Caco-2 (cell line): ENCODE data around the gene RHBDD1. TPM values are rescaled to one million over a fixed set of nuclear protein-coding genes. Genes with fewer than 3 reads are reported as not detected.

ENCODE experiments used
- BruUV-seq: library from RNA; stranded (reverse); fragments of 400-500 nt; replicated peaks from 2 replicates; lab custom pipeline; 2021; lab: Mats Ljungman, UMichigan
- CTCF ChIA-PET: fragments of 300-600 bp; sonication (Branson Sonifier 250); formaldehyde crosslinking; loops from one replicate; lab custom pipeline; 2022; ENCODE audit warnings: antibody characterized with exemption; lab: Charles Lee
- POLR2A ChIA-PET: fragments of 300-600 bp; sonication (Branson Sonifier 250); formaldehyde crosslinking; loops from one replicate; lab custom pipeline; 2022; ENCODE audit warnings: antibody characterized with exemption; lab: Charles Lee
- DNase-seq, 2 experiments: peaks; one replicate each; pipeline versions ENCODE4 v3.0.0 to v3.0.0-alpha.2; 2020 to 2022
- H3K27me3 ChIP-seq: replicated peaks from 2 replicates; pipeline ENCODE4 v1.6.0; 2011; ENCODE audit warnings: low read length; ENCODE audit not compliant: control insufficient read depth, insufficient read depth
- H3K36me3 ChIP-seq: 2 replicates; pipeline ENCODE4 v1.5.1; 2011; ENCODE audit warnings: low read length; ENCODE audit not compliant: control insufficient read depth, insufficient read depth
- H3K4me1 ChIP-seq: fragments of 250-450 bp; sonication (Bioruptor Pico); 2 replicates; pipeline ENCODE4 v1.5.1; 2020; ENCODE audit warnings: mild to moderate bottlenecking
- H3K4me3 ChIP-seq: 2 replicates; pipeline ENCODE4 v1.5.1; 2011; ENCODE audit warnings: low read depth, mild to moderate bottlenecking, control low read depth, low read length
- H3K9me3 ChIP-seq: fragments of 250-450 bp; sonication (Bioruptor Pico); 2 replicates; pipeline ENCODE4 v1.5.1; 2020; ENCODE audit warnings: mild to moderate bottlenecking, moderate library complexity
- H3K27ac Mint-ChIP-seq: one replicate; pipeline ENCODE4 v1.8.0; 2022; ENCODE audit warnings: mixed read lengths; ENCODE audit not compliant: unreplicated experiment
- H3K27me3 Mint-ChIP-seq: one replicate; pipeline ENCODE4 v1.8.0; 2022; ENCODE audit warnings: mixed read lengths; ENCODE audit not compliant: insufficient read depth, unreplicated experiment
- H3K36me3 Mint-ChIP-seq: one replicate; pipeline ENCODE4 v1.8.0; 2022; ENCODE audit warnings: mild to moderate bottlenecking, mixed read lengths; ENCODE audit not compliant: insufficient read depth, unreplicated experiment
- H3K4me1 Mint-ChIP-seq: one replicate; pipeline ENCODE4 v1.8.0; 2022; ENCODE audit warnings: low read depth, mixed read lengths; ENCODE audit not compliant: unreplicated experiment
- H3K4me3 Mint-ChIP-seq: one replicate; pipeline ENCODE4 v1.8.0; 2022; ENCODE audit warnings: mild to moderate bottlenecking, moderate library complexity, mixed read lengths; ENCODE audit not compliant: unreplicated experiment
- H3K9me3 Mint-ChIP-seq: one replicate; pipeline ENCODE4 v1.8.0; 2022; ENCODE audit warnings: mixed read lengths; ENCODE audit not compliant: unreplicated experiment
- intact Hi-C: fragments of 100-400 bp; cut with micrococcal nuclease; formaldehyde crosslinking; loops from one replicate; pipeline ENCODE4 v1.10.0; 2022; ENCODE audit not compliant: unreplicated experiment
- total RNA-seq: library from RNA; stranded (reverse); gene quantifications from 2 replicates; pipeline ENCODE4 v1.2.3, GENCODE V29; 2022
- TF ChIP-seq, protein P1 (sequence below), 2 experiments: fragments of 200-600 bp in 1 of 2; IDR thresholded peaks; 1 replicate in 1 of 2; 2 replicates in 1 of 2; pipeline versions ENCODE4 v1.5.1 to v1.8.0; 2011 to 2022; ENCODE audit warnings: antibody characterized with exemption in 1 of 2, control low read depth in 1 of 2, inconsistent platforms in 1 of 2, low read depth in 1 of 2, low read length in 1 of 2, mild to moderate bottlenecking in 1 of 2, moderate library complexity in 1 of 2; ENCODE audit not compliant: insufficient read depth in 1 of 2, severe bottlenecking in 1 of 2, unreplicated experiment in 1 of 2

Gene RHBDD1
- total RNA-seq, 1 experiment from 2014 or later, result 14.3 TPM

GRCh38 chr2:226837787-226838603 lies 2.1 kb downstream of the RHBDD1 start:
- H3K36me3 Mint-ChIP-seq, result peaks cover 10% of the 10 kb centered on the region
- no peaks in the 10 kb centered on the region for H3K27me3 ChIP-seq
- H3K27me3 Mint-ChIP-seq, result no peaks in the 10 kb centered on the region
- no peaks in the 10 kb centered on the region for H3K36me3 ChIP-seq
- BruUV-seq, result no TSS peak
- TF ChIP-seq, protein P1, sequence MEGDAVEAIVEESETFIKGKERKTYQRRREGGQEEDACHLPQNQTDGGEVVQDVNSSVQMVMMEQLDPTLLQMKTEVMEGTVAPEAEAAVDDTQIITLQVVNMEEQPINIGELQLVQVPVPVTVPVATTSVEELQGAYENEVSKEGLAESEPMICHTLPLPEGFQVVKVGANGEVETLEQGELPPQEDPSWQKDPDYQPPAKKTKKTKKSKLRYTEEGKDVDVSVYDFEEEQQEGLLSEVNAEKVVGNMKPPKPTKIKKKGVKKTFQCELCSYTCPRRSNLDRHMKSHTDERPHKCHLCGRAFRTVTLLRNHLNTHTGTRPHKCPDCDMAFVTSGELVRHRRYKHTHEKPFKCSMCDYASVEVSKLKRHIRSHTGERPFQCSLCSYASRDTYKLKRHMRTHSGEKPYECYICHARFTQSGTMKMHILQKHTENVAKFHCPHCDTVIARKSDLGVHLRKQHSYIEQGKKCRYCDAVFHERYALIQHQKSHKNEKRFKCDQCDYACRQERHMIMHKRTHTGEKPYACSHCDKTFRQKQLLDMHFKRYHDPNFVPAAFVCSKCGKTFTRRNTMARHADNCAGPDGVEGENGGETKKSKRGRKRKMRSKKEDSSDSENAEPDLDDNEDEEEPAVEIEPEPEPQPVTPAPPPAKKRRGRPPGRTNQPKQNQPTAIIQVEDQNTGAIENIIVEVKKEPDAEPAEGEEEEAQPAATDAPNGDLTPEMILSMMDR (IDR thresholded peaks at IDR 0.05; ENCODE audit: insufficient read depth in 1 of 2, low read depth in 1 of 2, low read length in 1 of 2, severe bottlenecking in 1 of 2, unreplicated experiment in 1 of 2), result no peak
- H3K27ac Mint-ChIP-seq, result peak overlapping the region; percentile 94
- ChIA-PET CTCF (no interaction called here), POLR2A (interaction anchor here (0.6 kb wide), 1 partner anchor 806 kb away, joined by 5 read pairs; no protein-coding TSS in a partner anchor)
- H3K4me3 Mint-ChIP-seq, result peak overlapping the region; percentile 90
- DNase-seq, result no peak
- no peaks in the 10 kb centered on the region for H3K9me3 ChIP-seq
- intact Hi-C loops, result no loop called here
- no peaks in the 10 kb centered on the region for H3K4me1 Mint-ChIP-seq
- peaks cover 12% of the 10 kb centered on the region; the same call in 1 of the 2 replicates for H3K4me1 ChIP-seq
- H3K9me3 Mint-ChIP-seq, result no peaks in the 10 kb centered on the region
- H3K4me3 ChIP-seq, result no peak overlapping the region

- no peaks in the 10 kb centered on the region for H3K9me3 Mint-ChIP-seq
- Histone ChIP-seq H3K4me3 (no peak overlapping the region), H3K4me1 (peaks cover 11% of the 10 kb centered on the region; the same call in 1 of the 2 replicates), H3K36me3 (no peaks in the 10 kb centered on the region), H3K27me3 (no peaks in the 10 kb centered on the region), H3K9me3 (no peaks in the 10 kb centered on the region)
- intact Hi-C loops, result no loop called here
- TF ChIP-seq, protein P1 (IDR thresholded peaks at IDR 0.05; ENCODE audit: insufficient read depth in 1 of 2, low read depth in 1 of 2, low read length in 1 of 2, severe bottlenecking in 1 of 2, unreplicated experiment in 1 of 2), result no peak
- peaks cover 10% of the 10 kb centered on the region for H3K36me3 Mint-ChIP-seq
- H3K4me1 Mint-ChIP-seq, result no peaks in the 10 kb centered on the region
- no peak for DNase-seq
- H3K27me3 Mint-ChIP-seq, result no peaks in the 10 kb centered on the region
- ChIA-PET CTCF (no interaction called here), POLR2A (no interaction called here)
- BruUV-seq, result no TSS peak
- no peak overlapping the region for H3K27ac Mint-ChIP-seq
- no peak overlapping the region for H3K4me3 Mint-ChIP-seq
Measured at GRCh38 chr2:226838722-226839121, 2.9 kb downstream of the RHBDD1 start.

DNA sequence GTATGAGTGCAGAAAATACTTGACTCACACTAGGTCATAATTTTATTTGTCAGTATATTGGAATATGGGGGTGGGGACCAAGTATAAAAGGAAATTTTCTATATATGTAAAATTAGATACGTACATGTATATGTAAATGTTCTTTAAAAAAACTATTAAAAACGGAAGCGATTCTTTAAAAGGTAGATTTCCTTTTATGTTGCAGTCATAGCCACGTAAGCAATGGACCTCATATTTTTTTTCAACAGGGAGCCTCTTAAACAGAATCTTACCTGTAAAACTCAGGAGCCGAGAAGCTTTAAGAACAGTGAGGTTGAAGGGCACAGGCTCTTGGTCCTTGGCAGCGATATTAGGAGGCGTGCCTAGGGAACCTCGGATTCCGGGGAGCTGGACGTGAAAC lies 3.3 kb downstream of the RHBDD1 start:
- Histone ChIP-seq H3K4me3 (no peak overlapping the region), H3K4me1 (peaks cover 8% of the 10 kb centered on the region; the same call in 1 of the 2 replicates), H3K27me3 (no peaks in the 10 kb centered on the region), H3K9me3 (no peaks in the 10 kb centered on the region), H3K36me3 (no peaks in the 10 kb centered on the region)
- TF ChIP-seq, protein P1 (IDR thresholded peaks at IDR 0.05; ENCODE audit: insufficient read depth in 1 of 2, low read depth in 1 of 2, low read length in 1 of 2, severe bottlenecking in 1 of 2, unreplicated experiment in 1 of 2), result no peak
- intact Hi-C loops, result no loop called here
- H3K9me3 Mint-ChIP-seq, result no peaks in the 10 kb centered on the region
- no peak overlapping the region for H3K27ac Mint-ChIP-seq
- no peaks in the 10 kb centered on the region for H3K4me1 Mint-ChIP-seq
- no peaks in the 10 kb centered on the region for H3K27me3 Mint-ChIP-seq
- no TSS peak for BruUV-seq
- peaks cover 10% of the 10 kb centered on the region for H3K36me3 Mint-ChIP-seq
- no peak overlapping the region for H3K4me3 Mint-ChIP-seq
- DNase-seq, result no peak
- CTCF ChIA-PET, result no interaction called here
- POLR2A ChIA-PET, result no interaction called here
